ENCODE data around the gene SELENOW. TPM values are rescaled to one million over a fixed set of nuclear protein-coding genes. Genes with fewer than 3 reads are reported as not detected.
"Not testable (repeated sequence)": the region's sequence is repeated elsewhere in the genome, so short reads cannot be mapped to it uniquely, and the experiment has no call there.

The SELENOW gene
- total RNA-seq, 1 donor from 2014 or later, result 351 TPM

DNA sequence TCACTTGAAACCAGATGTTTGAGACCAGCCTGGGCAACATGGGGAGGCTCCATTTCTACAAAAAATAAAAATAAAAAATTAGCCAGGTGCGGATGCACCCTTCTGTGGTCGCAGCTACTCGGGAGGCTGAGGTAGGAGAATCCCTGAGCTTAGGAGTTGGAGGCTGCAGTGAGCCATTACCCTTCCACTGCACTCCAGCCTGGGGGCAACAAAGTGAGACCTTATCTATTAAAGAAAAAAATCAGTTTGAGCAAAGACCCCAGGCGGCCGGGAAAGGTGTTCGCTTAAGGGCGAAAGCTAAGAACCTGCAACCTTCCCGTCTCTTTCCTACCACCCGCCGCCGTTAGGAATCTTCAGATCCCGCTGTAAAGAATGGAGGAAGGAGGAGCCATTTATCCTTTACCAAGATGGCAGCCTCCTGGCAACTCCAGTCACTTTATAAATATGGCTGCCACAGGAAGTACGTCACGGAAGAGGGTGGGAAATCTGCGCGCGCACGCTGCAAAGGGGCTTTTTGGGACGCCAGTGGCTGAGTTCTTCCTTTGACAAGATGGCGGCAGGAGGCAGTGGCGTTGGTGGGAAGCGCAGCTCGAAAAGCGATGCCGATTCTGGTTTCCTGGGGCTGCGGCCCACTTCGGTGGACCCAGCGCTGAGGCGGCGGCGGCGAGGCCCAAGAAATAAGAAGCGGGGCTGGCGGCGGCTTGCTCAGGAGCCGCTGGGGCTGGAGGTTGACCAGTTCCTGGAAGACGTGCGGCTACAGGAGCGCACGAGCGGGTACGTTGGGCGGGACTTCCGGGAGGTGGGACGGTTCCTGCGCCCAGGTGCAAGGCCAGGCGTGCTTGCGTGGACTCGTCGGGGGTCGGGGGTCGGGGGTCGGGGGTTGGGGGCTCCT, 33.2 kb upstream of the SELENOW start, which contains the start of gene NOP53:
Gene NOP53 (plus strand): TSS at position 537 of the 892 bp plus-strand sequence. CDS start 14 bp downstream, at position 551.
- no peak for DNase-seq (ENCODE audit: low spot score)
- TF ChIP-seq, protein P1, sequence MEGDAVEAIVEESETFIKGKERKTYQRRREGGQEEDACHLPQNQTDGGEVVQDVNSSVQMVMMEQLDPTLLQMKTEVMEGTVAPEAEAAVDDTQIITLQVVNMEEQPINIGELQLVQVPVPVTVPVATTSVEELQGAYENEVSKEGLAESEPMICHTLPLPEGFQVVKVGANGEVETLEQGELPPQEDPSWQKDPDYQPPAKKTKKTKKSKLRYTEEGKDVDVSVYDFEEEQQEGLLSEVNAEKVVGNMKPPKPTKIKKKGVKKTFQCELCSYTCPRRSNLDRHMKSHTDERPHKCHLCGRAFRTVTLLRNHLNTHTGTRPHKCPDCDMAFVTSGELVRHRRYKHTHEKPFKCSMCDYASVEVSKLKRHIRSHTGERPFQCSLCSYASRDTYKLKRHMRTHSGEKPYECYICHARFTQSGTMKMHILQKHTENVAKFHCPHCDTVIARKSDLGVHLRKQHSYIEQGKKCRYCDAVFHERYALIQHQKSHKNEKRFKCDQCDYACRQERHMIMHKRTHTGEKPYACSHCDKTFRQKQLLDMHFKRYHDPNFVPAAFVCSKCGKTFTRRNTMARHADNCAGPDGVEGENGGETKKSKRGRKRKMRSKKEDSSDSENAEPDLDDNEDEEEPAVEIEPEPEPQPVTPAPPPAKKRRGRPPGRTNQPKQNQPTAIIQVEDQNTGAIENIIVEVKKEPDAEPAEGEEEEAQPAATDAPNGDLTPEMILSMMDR (IDR thresholded peaks at IDR 0.05), result no peak
- H3K27me3 Mint-ChIP-seq (ENCODE audit: low read depth), result no peaks in the 10 kb centered on the region
- peak within 1 kb of the TSS; percentile 98 for H3K4me3 Mint-ChIP-seq (ENCODE audit: unreplicated experiment)
- peaks cover 47% of the 10 kb centered on the region for H3K4me1 Mint-ChIP-seq (ENCODE audit: low read depth)
- H3K9me3 Mint-ChIP-seq (ENCODE audit: low read depth), result no peaks in the 10 kb centered on the region
- peak within 1 kb of the TSS; percentile 99 for H3K27ac Mint-ChIP-seq (ENCODE audit: unreplicated experiment)
- H3K36me3 Mint-ChIP-seq (ENCODE audit: low read depth), result peaks cover 15% of the 10 kb centered on the region

DNA sequence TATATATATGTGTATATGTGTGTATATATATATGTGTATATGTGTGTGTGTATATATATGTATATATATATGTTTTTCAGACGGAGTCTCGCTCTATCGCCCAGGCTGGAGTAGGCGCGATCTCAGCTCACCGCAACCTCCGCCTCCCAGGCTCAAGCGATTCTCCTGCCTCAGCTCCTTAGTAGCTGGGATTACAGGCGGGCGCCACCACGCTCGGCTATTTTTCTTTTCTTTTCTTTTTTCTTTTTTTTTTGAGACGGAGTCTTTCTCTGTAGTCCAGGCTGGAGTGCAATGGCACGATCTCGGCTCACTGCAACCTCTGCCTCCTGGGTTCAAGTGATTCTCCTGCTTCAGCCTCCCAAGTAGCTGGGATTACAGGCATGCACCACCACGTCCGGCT, 32.4 kb upstream of the SELENOW start:
- Mint-ChIP-seq H3K4me1 (ENCODE audit: low read depth) (peaks cover 47% of the 10 kb centered on the region), H3K4me3 (ENCODE audit: unreplicated experiment) (peak overlapping the region; percentile 98), H3K27ac (ENCODE audit: unreplicated experiment) (peak overlapping the region; percentile 66)

GRCh38 chr19:47749326-47749725, 29.2 kb upstream of the SELENOW start:
- Mint-ChIP-seq H3K4me1 (ENCODE audit: low read depth) (peaks cover 16% of the 10 kb centered on the region), H3K9me3 (ENCODE audit: low read depth) (no peaks in the 10 kb centered on the region), H3K4me3 (ENCODE audit: unreplicated experiment) (no peak overlapping the region), H3K27ac (ENCODE audit: unreplicated experiment) (no peak overlapping the region), H3K27me3 (ENCODE audit: low read depth) (no peaks in the 10 kb centered on the region), H3K36me3 (ENCODE audit: low read depth) (peaks cover 25% of the 10 kb centered on the region)
- TF ChIP-seq, protein P1 (IDR thresholded peaks at IDR 0.05), result no peak
- DNase-seq (ENCODE audit: low spot score), result no peak

More for the DNA sequence above, 32.4 kb upstream of the SELENOW start:
- H3K36me3 Mint-ChIP-seq (ENCODE audit: low read depth), result peaks cover 16% of the 10 kb centered on the region
- not testable (repeated sequence) for H3K9me3 Mint-ChIP-seq (ENCODE audit: low read depth); DNase-seq (ENCODE audit: low spot score); H3K27me3 Mint-ChIP-seq (ENCODE audit: low read depth)

DNA sequence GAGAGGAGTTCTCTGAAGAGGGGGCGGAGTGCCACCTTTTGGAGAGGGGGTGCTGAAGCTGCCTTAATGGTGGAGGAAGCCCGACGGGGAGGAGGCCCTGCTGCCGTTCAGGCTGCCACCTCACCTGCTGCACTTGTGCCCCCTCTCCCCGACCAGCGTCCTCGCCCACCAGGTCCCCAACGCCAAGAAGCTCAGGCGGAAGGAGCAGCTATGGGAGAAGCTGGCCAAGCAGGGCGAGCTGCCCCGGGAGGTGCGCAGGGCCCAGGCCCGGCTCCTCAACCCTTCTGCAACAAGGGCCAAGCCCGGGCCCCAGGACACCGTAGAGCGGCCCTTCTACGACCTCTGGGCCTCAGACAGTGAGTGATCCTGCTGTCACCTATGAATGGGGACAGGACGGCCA, 27.8 kb upstream of the SELENOW start:
- H3K27ac Mint-ChIP-seq (ENCODE audit: unreplicated experiment), result no peak overlapping the region
- H3K27me3 Mint-ChIP-seq (ENCODE audit: low read depth), result no peaks in the 10 kb centered on the region
- TF ChIP-seq, protein P1 (IDR thresholded peaks at IDR 0.05), result no peak
- no peaks in the 10 kb centered on the region for H3K9me3 Mint-ChIP-seq (ENCODE audit: low read depth)
- H3K4me1 Mint-ChIP-seq (ENCODE audit: low read depth), result peaks cover 5% of the 10 kb centered on the region
- no peak overlapping the region for H3K4me3 Mint-ChIP-seq (ENCODE audit: unreplicated experiment)
- H3K36me3 Mint-ChIP-seq (ENCODE audit: low read depth), result peaks cover 25% of the 10 kb centered on the region
- DNase-seq (ENCODE audit: low spot score), result no peak

- no peaks in the 10 kb centered on the region for H3K9me3 Mint-ChIP-seq (ENCODE audit: low read depth)
- H3K27ac Mint-ChIP-seq (ENCODE audit: unreplicated experiment), result no peak overlapping the region
- no peak overlapping the region for H3K4me3 Mint-ChIP-seq (ENCODE audit: unreplicated experiment)
- DNase-seq (ENCODE audit: low spot score), result no peak
- TF ChIP-seq, protein P1 (IDR thresholded peaks at IDR 0.05), result no peak
- no peaks in the 10 kb centered on the region for H3K27me3 Mint-ChIP-seq (ENCODE audit: low read depth)
- H3K4me1 Mint-ChIP-seq (ENCODE audit: low read depth), result no peaks in the 10 kb centered on the region
- peaks cover 34% of the 10 kb centered on the region for H3K36me3 Mint-ChIP-seq (ENCODE audit: low read depth)
Observed at GRCh38 chr19:47752440-47753211, 25.9 kb upstream of the SELENOW start.
